ENCODE data around the gene ZNF844.
A peak's percentile ranks its signal among the peaks of the same experiment; 100 is the strongest.
"Not testable (repeated sequence)": the region's sequence is repeated elsewhere in the genome, so short reads cannot be mapped to it uniquely, and the experiment has no call there.

ZNF844 gene

GRCh38 chr19:12092956-12093355, 28.4 kb downstream of the ZNF844 start:
- peaks cover 40% of the 10 kb centered on the region for H3K36me3 ChIP-seq (ENCODE audit: insufficient read depth, low read length)
- H3K9ac ChIP-seq (ENCODE audit: low read depth, low read length) = peak overlapping the region; percentile 96
- no peak overlapping the region for H3K27ac ChIP-seq (ENCODE audit: low read depth, low read length)

DNA sequence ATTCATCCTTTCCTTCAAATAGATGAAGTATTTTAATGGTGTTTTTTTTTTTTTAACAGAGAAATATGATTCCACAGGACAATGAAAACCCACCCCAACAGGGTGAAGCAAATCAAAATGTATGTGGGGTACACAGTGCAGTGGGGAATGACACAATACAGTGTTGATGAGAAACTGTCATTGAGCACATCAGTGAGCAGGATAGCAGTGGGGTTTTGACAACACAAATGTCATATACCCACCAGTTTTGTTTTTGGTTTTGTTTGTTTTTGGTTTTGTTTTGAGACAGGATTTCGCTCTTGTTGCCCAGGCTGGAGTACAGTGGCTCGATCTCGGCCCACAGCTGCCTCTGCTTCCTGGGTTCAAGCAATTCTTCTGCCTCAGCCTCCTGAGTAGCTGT, 29.2 kb downstream of the ZNF844 start:
- H3K4me1 ChIP-seq (ENCODE audit: insufficient read depth, low read length) = no peaks in the 10 kb centered on the region
- peak overlapping the region; percentile 10; the same call in 1 of the 2 replicates for H3K4me3 ChIP-seq (ENCODE audit: low read length)
- peaks cover 47% of the 10 kb centered on the region for H3K36me3 ChIP-seq (ENCODE audit: insufficient read depth, low read length)
- H3K27ac ChIP-seq (ENCODE audit: low read depth, low read length) = no peak overlapping the region
- no peak overlapping the region for H3K9ac ChIP-seq (ENCODE audit: low read depth, low read length)
- WGBS = 95% methylated on average over 3 of the region's 3 CpGs
- peaks cover 31% of the 10 kb centered on the region for H3K9me3 ChIP-seq (ENCODE audit: insufficient read depth, low read depth, low read length)
- H3K27me3 ChIP-seq (ENCODE audit: insufficient read depth, low read length) = no peaks in the 10 kb centered on the region

More at GRCh38 chr19:12092956-12093355, 28.4 kb downstream of the ZNF844 start:
- H3K4me1 ChIP-seq (ENCODE audit: insufficient read depth, low read length) = no peaks in the 10 kb centered on the region
- no peaks in the 10 kb centered on the region for H3K27me3 ChIP-seq (ENCODE audit: insufficient read depth, low read length)
- peaks cover 25% of the 10 kb centered on the region for H3K9me3 ChIP-seq (ENCODE audit: insufficient read depth, low read depth, low read length)
- peak overlapping the region; percentile 91 for H3K4me3 ChIP-seq (ENCODE audit: low read length)
- 30% methylated on average over 10 of the region's 10 CpGs for WGBS

GRCh38 chr19:12095111-12095790, 30.7 kb downstream of the ZNF844 start:
- Histone ChIP-seq H3K4me1 (ENCODE audit: insufficient read depth, low read length) (no peaks in the 10 kb centered on the region), H3K27ac (ENCODE audit: low read depth, low read length) (no peak overlapping the region), H3K4me3 (ENCODE audit: low read length) (no peak overlapping the region), H3K9ac (ENCODE audit: low read depth, low read length) (no peak overlapping the region), H3K27me3 (ENCODE audit: insufficient read depth, low read length) (no peaks in the 10 kb centered on the region), H3K36me3 (ENCODE audit: insufficient read depth, low read length) (peaks cover 59% of the 10 kb centered on the region), H3K9me3 (ENCODE audit: insufficient read depth, low read depth, low read length) (peaks cover 38% of the 10 kb centered on the region)
- 94% methylated on average over 4 of the region's 4 CpGs for WGBS

- H3K9ac ChIP-seq (ENCODE audit: low read depth, low read length) = no peak overlapping the region
- H3K27ac ChIP-seq (ENCODE audit: low read depth, low read length) = no peak overlapping the region
- no peaks in the 10 kb centered on the region for H3K4me1 ChIP-seq (ENCODE audit: insufficient read depth, low read length)
- peaks cover 42% of the 10 kb centered on the region for H3K9me3 ChIP-seq (ENCODE audit: insufficient read depth, low read depth, low read length)
- peaks cover 62% of the 10 kb centered on the region for H3K36me3 ChIP-seq (ENCODE audit: insufficient read depth, low read length)
- no peak overlapping the region for H3K4me3 ChIP-seq (ENCODE audit: low read length)
- no peaks in the 10 kb centered on the region for H3K27me3 ChIP-seq (ENCODE audit: insufficient read depth, low read length)
- WGBS = 96% methylated on average over 7 of the region's 9 CpGs
Observed at GRCh38 chr19:12098040-12098439, 33.5 kb downstream of the ZNF844 start.

- H3K9ac ChIP-seq (ENCODE audit: low read depth, low read length); H3K4me3 ChIP-seq (ENCODE audit: low read length); H3K4me1 ChIP-seq (ENCODE audit: insufficient read depth, low read length); H3K27me3 ChIP-seq (ENCODE audit: insufficient read depth, low read length); H3K27ac ChIP-seq (ENCODE audit: low read depth, low read length): not testable (repeated sequence)
- Histone ChIP-seq H3K36me3 (ENCODE audit: insufficient read depth, low read length) (peaks cover 32% of the 10 kb centered on the region), H3K9me3 (ENCODE audit: insufficient read depth, low read depth, low read length) (peaks cover 41% of the 10 kb centered on the region)
- 96% methylated on average over 3 of the region's 4 CpGs for WGBS
Observed at GRCh38 chr19:12103909-12104308, 39.4 kb downstream of the ZNF844 start.

GRCh38 chr19:12111176-12111575, 46.6 kb downstream of the ZNF844 start:
- no peaks in the 10 kb centered on the region for H3K27me3 ChIP-seq (ENCODE audit: insufficient read depth, low read length)
- peaks cover 78% of the 10 kb centered on the region for H3K36me3 ChIP-seq (ENCODE audit: insufficient read depth, low read length)
- no peak overlapping the region for H3K27ac ChIP-seq (ENCODE audit: low read depth, low read length)
- 50% methylated on average over 2 of the region's 2 CpGs for WGBS
- no peak overlapping the region for H3K4me3 ChIP-seq (ENCODE audit: low read length)
- peaks cover 75% of the 10 kb centered on the region for H3K9me3 ChIP-seq (ENCODE audit: insufficient read depth, low read depth, low read length)
- H3K9ac ChIP-seq (ENCODE audit: low read depth, low read length) = no peak overlapping the region
- H3K4me1 ChIP-seq (ENCODE audit: insufficient read depth, low read length) = no peaks in the 10 kb centered on the region

- H3K4me3 ChIP-seq (ENCODE audit: low read length) = no peak overlapping the region
- 96% methylated on average over 8 of the region's 8 CpGs for WGBS
Observed at GRCh38 chr19:12111943-12112637, 47.6 kb downstream of the ZNF844 start.

DNA sequence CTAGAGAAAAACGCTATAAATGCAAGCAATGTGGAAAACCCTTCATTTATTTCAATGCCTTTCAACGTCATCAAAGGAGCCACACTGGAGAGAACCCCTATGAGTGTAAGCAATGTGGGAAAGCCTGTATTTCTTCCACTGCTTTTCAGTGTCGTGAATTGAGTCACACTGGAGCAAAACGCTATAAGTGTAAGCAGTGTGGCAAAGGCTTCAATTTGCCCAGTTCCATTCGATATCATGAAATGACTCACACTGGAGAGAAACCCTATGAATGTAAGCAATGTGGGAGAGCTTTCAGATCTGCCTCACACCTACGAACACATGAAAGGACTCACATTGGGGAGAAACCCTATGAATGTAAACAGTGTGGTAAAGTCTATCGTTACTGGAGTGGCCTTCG, 48.2 kb downstream of the ZNF844 start:
- H3K27me3 ChIP-seq (ENCODE audit: insufficient read depth, low read length) = no peaks in the 10 kb centered on the region
- H3K9ac ChIP-seq (ENCODE audit: low read depth, low read length) = no peak overlapping the region
- WGBS = 95% methylated on average over 8 of the region's 8 CpGs
- H3K4me3 ChIP-seq (ENCODE audit: low read length) = no peak overlapping the region
- H3K4me1 ChIP-seq (ENCODE audit: insufficient read depth, low read length) = no peaks in the 10 kb centered on the region
- peaks cover 67% of the 10 kb centered on the region for H3K9me3 ChIP-seq (ENCODE audit: insufficient read depth, low read depth, low read length)
- H3K36me3 ChIP-seq (ENCODE audit: insufficient read depth, low read length) = peaks cover 68% of the 10 kb centered on the region
- H3K27ac ChIP-seq (ENCODE audit: low read depth, low read length) = peak overlapping the region; percentile 65; the same call in 1 of the 2 replicates

More at GRCh38 chr19:12111943-12112637, 47.6 kb downstream of the ZNF844 start:
- Histone ChIP-seq H3K36me3 (ENCODE audit: insufficient read depth, low read length) (peaks cover 69% of the 10 kb centered on the region), H3K9ac (ENCODE audit: low read depth, low read length) (no peak overlapping the region), H3K9me3 (ENCODE audit: insufficient read depth, low read depth, low read length) (peaks cover 67% of the 10 kb centered on the region), H3K27ac (ENCODE audit: low read depth, low read length) (peak overlapping the region; percentile 65; the same call in 1 of the 2 replicates), H3K27me3 (ENCODE audit: insufficient read depth, low read length) (no peaks in the 10 kb centered on the region), H3K4me1 (ENCODE audit: insufficient read depth, low read length) (no peaks in the 10 kb centered on the region)

DNA sequence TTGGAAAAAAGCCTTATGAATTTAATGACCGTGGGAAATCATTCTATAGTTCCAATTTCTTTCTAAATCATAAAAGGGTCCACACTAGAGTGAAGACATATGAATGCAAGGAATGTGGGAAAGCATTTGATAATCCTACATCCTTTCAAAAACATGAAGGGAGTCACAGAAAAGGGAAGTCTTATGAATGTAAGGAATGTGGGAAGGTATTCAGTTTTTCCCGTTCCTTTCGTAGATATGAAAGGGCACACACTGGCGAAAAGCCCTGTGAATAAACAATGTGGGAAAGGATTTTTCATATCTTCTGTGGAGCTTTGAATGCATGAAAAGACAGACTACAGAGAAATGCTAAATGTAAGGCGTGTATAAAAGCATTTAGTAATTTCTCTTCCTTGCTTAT, 48.6 kb downstream of the ZNF844 start:
- peaks cover 63% of the 10 kb centered on the region for H3K9me3 ChIP-seq (ENCODE audit: insufficient read depth, low read depth, low read length)
- peaks cover 65% of the 10 kb centered on the region for H3K36me3 ChIP-seq (ENCODE audit: insufficient read depth, low read length)
- peak overlapping the region; percentile 65; the same call in 1 of the 2 replicates for H3K27ac ChIP-seq (ENCODE audit: low read depth, low read length)
- H3K4me1 ChIP-seq (ENCODE audit: insufficient read depth, low read length) = no peaks in the 10 kb centered on the region
- no peak overlapping the region for H3K9ac ChIP-seq (ENCODE audit: low read depth, low read length)
- WGBS = 94% methylated on average over 5 of the region's 5 CpGs
- no peaks in the 10 kb centered on the region for H3K27me3 ChIP-seq (ENCODE audit: insufficient read depth, low read length)
- H3K4me3 ChIP-seq (ENCODE audit: low read length) = no peak overlapping the region

DNA sequence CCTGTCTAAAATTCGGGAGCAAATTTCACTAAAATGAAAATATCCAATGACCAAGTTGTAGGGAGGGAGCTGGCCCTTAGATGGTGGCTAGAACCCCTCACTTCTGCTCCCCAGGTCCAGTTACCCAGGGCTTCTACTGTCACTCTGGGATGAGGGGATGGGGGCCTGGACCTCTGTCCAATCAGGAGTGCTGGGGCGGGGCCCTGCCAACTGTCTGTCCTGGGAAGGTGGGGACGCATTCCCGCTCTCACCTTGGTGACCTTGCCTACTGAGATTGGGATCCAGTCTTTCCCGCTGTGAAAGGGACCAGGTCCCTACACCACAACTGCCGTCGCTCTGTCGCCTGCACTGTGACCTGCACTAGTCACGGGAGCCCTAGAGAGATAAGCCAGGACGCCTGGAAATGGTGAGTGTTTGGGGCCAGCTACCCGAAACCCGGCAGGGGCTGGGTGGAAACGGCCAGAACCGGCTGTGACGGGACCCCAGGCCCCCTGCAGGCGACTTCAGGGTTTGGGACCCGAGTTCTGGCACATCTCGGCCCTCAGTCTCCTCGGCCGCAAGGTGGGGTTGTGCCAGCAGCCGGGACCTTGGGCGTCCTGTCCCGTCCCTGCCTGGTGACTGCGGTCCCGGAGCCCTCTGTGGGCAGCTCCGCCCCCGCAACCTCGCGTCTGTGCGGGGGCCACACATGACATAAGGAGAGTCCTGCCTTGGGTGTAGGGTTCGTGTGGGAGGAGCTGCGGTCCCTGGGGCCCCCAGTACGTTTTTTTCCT, 52.9 kb downstream of the ZNF844 start:
- no peak overlapping the region for H3K4me3 ChIP-seq (ENCODE audit: low read length)
- 95% methylated on average over 33 of the region's 33 CpGs for WGBS
- H3K9me3 ChIP-seq (ENCODE audit: insufficient read depth, low read depth, low read length) = peaks cover 22% of the 10 kb centered on the region
- no peaks in the 10 kb centered on the region for H3K27me3 ChIP-seq (ENCODE audit: insufficient read depth, low read length)
- no peak overlapping the region for H3K27ac ChIP-seq (ENCODE audit: low read depth, low read length)
- no peak overlapping the region for H3K9ac ChIP-seq (ENCODE audit: low read depth, low read length)
- H3K36me3 ChIP-seq (ENCODE audit: insufficient read depth, low read length) = peaks cover 27% of the 10 kb centered on the region
- no peaks in the 10 kb centered on the region for H3K4me1 ChIP-seq (ENCODE audit: insufficient read depth, low read length)

DNA sequence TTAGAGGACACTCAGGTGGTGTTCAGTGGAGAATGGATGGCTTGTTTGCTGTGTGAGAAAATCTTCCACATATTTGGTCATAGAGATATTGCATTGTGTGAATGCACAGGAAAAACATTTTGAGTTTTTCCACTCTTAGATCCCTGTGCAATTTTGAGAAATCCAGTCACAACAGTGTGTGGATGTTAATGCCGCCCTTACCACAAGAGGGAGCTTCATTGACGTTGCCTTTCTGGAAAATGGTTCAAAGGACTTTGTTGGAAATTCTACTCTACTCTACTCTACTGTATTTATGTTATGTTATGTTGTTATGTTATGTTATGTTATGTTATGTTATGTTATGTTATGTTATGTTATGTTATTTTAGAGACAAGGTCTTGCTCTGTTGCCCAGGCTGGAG, 62.2 kb downstream of the ZNF844 start:
- WGBS = 80% methylated on average over 1 of the region's 2 CpGs
- Histone ChIP-seq H3K4me3 (ENCODE audit: low read length) (no peak overlapping the region), H3K27ac (ENCODE audit: low read depth, low read length) (no peak overlapping the region), H3K9me3 (ENCODE audit: insufficient read depth, low read depth, low read length) (peaks cover 10% of the 10 kb centered on the region), H3K27me3 (ENCODE audit: insufficient read depth, low read length) (no peaks in the 10 kb centered on the region), H3K4me1 (ENCODE audit: insufficient read depth, low read length) (no peaks in the 10 kb centered on the region), H3K36me3 (ENCODE audit: insufficient read depth, low read length) (peaks cover 7% of the 10 kb centered on the region), H3K9ac (ENCODE audit: low read depth, low read length) (no peak overlapping the region)
